D721Med (cell line): ENCODE measurements around the gene MLANA.

Source experiments
- DNase-seq: peaks from one replicate; pipeline ENCODE4 v3.0.0; 2011; ENCODE audit warnings: low spot score; ENCODE audit not compliant: insufficient read length
- FAIRE-seq: peaks from 2 replicates; lab custom pipeline; 2011; peaks lifted over from hg19 to GRCh38; lab: Jason Lieb, UNC
- CTCF ChIP-seq: IDR thresholded peaks from 2 replicates; pipeline ENCODE4 v1.5.1; 2012; ENCODE audit warnings: mild to moderate bottlenecking, control low read depth; ENCODE audit not compliant: insufficient read depth; ENCODE audit errors: missing control alignments

The MLANA gene

GRCh38 chr9:5900622-5901021 is 9.9 kb downstream of the MLANA start:
- TF ChIP-seq CTCF = no peak
- no peak for DNase-seq
- no peak for FAIRE-seq

GRCh38 chr9:5902377-5902776 is 11.7 kb downstream of the MLANA start:
- no peak for TF ChIP-seq CTCF
- no peak for FAIRE-seq
- no peak for DNase-seq

GRCh38 chr9:5908918-5909317 is 18.2 kb downstream of the MLANA start:
- FAIRE-seq = no peak
- DNase-seq = no peak
- TF ChIP-seq CTCF = no peak

GRCh38 chr9:5909976-5910375 is 19.3 kb downstream of the MLANA start:
- DNase-seq (no peak), FAIRE-seq (no peak)
- no peak for TF ChIP-seq CTCF

GRCh38 chr9:5910413-5911057 is 19.8 kb downstream of the MLANA start:
- FAIRE-seq (no peak), DNase-seq (no peak)
- TF ChIP-seq CTCF = no peak

GRCh38 chr9:5915438-5915837 is 24.7 kb downstream of the MLANA start:
- DNase-seq (no peak), FAIRE-seq (no peak)
- no peak for TF ChIP-seq CTCF

GRCh38 chr9:5917273-5917672 is 26.6 kb downstream of the MLANA start:
- FAIRE-seq = no peak
- DNase-seq = no peak
- TF ChIP-seq CTCF = no peak
